Hepatocyte (in vitro differentiated cells): ENCODE measurements around the gene SUSD3.

Experiments
- CTCF ChIP-seq: fragments of 200-600 bp; sonication (generic); IDR thresholded peaks from 2 replicates; pipeline ENCODE4 v1.5.1; 2016; ENCODE audit warnings: antibody characterized with exemption, mild to moderate bottlenecking; ENCODE audit not compliant: poor library complexity
- EZH2 ChIP-seq: fragments of 200-600 bp; sonication (generic); IDR thresholded peaks from 2 replicates; pipeline ENCODE4 v1.6.1; 2016; ENCODE audit warnings: antibody characterized with exemption, mild to moderate bottlenecking, borderline replicate concordance

GRCh38 chr9:93050231-93050630, 8.3 kb upstream of the SUSD3 start:
- TF ChIP-seq CTCF (no peak), EZH2 (no peak)
